ENCODE data around the gene CDCA5.

GRCh38 chr11:65047581-65048422 is 36.0 kb downstream of the CDCA5 start:
- TF ChIP-seq CTCF (conservative IDR thresholded peaks at IDR 0.05 in 1 of 2, IDR thresholded peaks at IDR 0.05 in 1 of 2; ENCODE audit: low read depth in 1 of 2, low read length in 2 of 2): no peak
- no peak for TF ChIP-seq EZH2 (IDR thresholded peaks at IDR 0.05; ENCODE audit: low read length, missing control alignments)

Measured in fibroblast of lung (primary cell).